K562 (cell line): ENCODE results near the gene CDHR1. TPM values are rescaled to one million over a fixed set of nuclear protein-coding genes. Genes with fewer than 3 reads are reported as not detected.

Experiments
- ADNP ChIP-seq: fragments of 200-800 bp; sonication (Bioruptor generic); IDR thresholded peaks from 2 replicates; pipeline ENCODE4 v1.6.1; 2016; ENCODE audit warnings: missing genetic modification characterization, missing compliant biosample characterization
- CBX3 ChIP-seq, 2 experiments: IDR thresholded peaks; 1 replicate in 1 of 2; 2 replicates in 1 of 2; pipeline ENCODE4 v1.6.1; 2012; ENCODE audit warnings: inconsistent platforms in 2 of 2, low read length in 2 of 2, borderline replicate concordance in 1 of 2, control low read depth in 1 of 2
- CBX8 ChIP-seq: fragments of 200-600 bp; sonication (generic); IDR thresholded peaks from 2 replicates; pipeline ENCODE4 v1.6.1; 2012; ENCODE audit warnings: borderline replicate concordance, mixed run types, low read depth, mild to moderate bottlenecking, moderate library complexity, mixed read lengths, low read length, control low read depth, inconsistent platforms; ENCODE audit not compliant: poor library complexity, severe bottlenecking; ENCODE audit errors: extremely low read depth
- CREBBP ChIP-seq: IDR thresholded peaks from one replicate; pipeline ENCODE4 v1.6.1; 2012; ENCODE audit warnings: low read depth, mild to moderate bottlenecking, control low read depth, inconsistent platforms, low read length
- CSDE1 ChIP-seq, 2 experiments: fragments of 450-650 bp; IDR thresholded peaks; 2 replicates each; pipeline ENCODE4 v1.6.1; 2016; ENCODE audit warnings: mild to moderate bottlenecking in 1 of 2
- E2F5 ChIP-seq: sonication (generic); formaldehyde crosslinking; IDR thresholded peaks from 2 replicates; pipeline ENCODE4 v1.8.0; 2022; ENCODE audit warnings: mild to moderate bottlenecking, missing genetic modification reagents
- ELF2 ChIP-seq: fragments of 250-450 bp; sonication (Bioruptor Pico); IDR thresholded peaks from 2 replicates; pipeline ENCODE4 v1.5.0; 2021; ENCODE audit warnings: mild to moderate bottlenecking
- ELF4 ChIP-seq: fragments of 450-650 bp; formaldehyde crosslinking; IDR thresholded peaks from 2 replicates; pipeline ENCODE4 v1.4.0; 2022; ENCODE audit warnings: missing genetic modification characterization
- FOXJ3 ChIP-seq: sonication (generic); formaldehyde crosslinking; IDR thresholded peaks from 2 replicates; pipeline ENCODE4 v1.4.0; 2020; ENCODE audit warnings: mild to moderate bottlenecking, missing genetic modification reagents
- FOXK2 ChIP-seq, 2 experiments: fragments of 450-650 bp; IDR thresholded peaks in 1 of 2; conservative IDR thresholded peaks in 1 of 2; 2 replicates each; pipeline ENCODE4 v1.6.1; 2016; ENCODE audit warnings: low read depth in 2 of 2, mild to moderate bottlenecking in 1 of 2
- GTF2E2 ChIP-seq: fragments of 200-800 bp; sonication (Bioruptor generic); IDR thresholded peaks from 2 replicates; pipeline ENCODE4 v1.6.1; 2016; ENCODE audit warnings: missing genetic modification characterization, missing compliant biosample characterization
- HDGF ChIP-seq: fragments of 450-650 bp; IDR thresholded peaks from 2 replicates; pipeline ENCODE4 v1.6.1; 2016
- HNRNPL ChIP-seq: fragments of 200-400 bp; formaldehyde crosslinking; IDR thresholded peaks from 2 replicates; pipeline ENCODE4 v1.6.1; 2017; ENCODE audit warnings: low read depth, mild to moderate bottlenecking, low read length
- JUNB ChIP-seq: fragments of 450-650 bp; formaldehyde crosslinking; conservative IDR thresholded peaks from 2 replicates; pipeline ENCODE4 v1.4.0; 2020; ENCODE audit warnings: mild to moderate bottlenecking
- MEIS2 ChIP-seq: fragments of 450-650 bp; IDR thresholded peaks from 2 replicates; pipeline ENCODE4 v1.6.1; 2014; ENCODE audit warnings: mild to moderate bottlenecking; ENCODE audit not compliant: partially characterized antibody
- NCOA4 ChIP-seq: fragments of 450-650 bp; IDR thresholded peaks from 2 replicates; pipeline ENCODE4 v1.6.1; 2018; ENCODE audit warnings: mild to moderate bottlenecking; ENCODE audit not compliant: partially characterized antibody
- NFXL1 ChIP-seq: fragments of 450-650 bp; formaldehyde crosslinking; IDR thresholded peaks from 2 replicates; pipeline ENCODE4 v1.4.0; 2021; ENCODE audit warnings: mild to moderate bottlenecking
- NR4A1 ChIP-seq, 2 experiments: fragments of 250-450 bp in 1 of 2; fragments of 450-650 bp in 1 of 2; sonication (Bioruptor Pico) in 1 of 2; IDR thresholded peaks; 2 replicates each; pipeline versions ENCODE4 v1.4.0 to v1.6.1; 2016 to 2020; ENCODE audit warnings: mild to moderate bottlenecking in 2 of 2, missing compliant biosample characterization in 1 of 2, missing genetic modification characterization in 1 of 2, moderate library complexity in 1 of 2
- PCBP2 ChIP-seq: fragments of 200-400 bp; formaldehyde crosslinking; IDR thresholded peaks from 2 replicates; pipeline ENCODE4 v1.6.1; 2018; ENCODE audit warnings: low read length, low read depth, mild to moderate bottlenecking, moderate library complexity; ENCODE audit not compliant: poor library complexity, severe bottlenecking
- PHB2 ChIP-seq: fragments of 450-650 bp; IDR thresholded peaks from 2 replicates; pipeline ENCODE4 v1.6.1; 2017; ENCODE audit warnings: low read depth
- PHF20 ChIP-seq: fragments of 450-650 bp; IDR thresholded peaks from 2 replicates; pipeline ENCODE4 v1.6.1; 2018; ENCODE audit not compliant: partially characterized antibody
- PRPF4 ChIP-seq: fragments of 200-400 bp; formaldehyde crosslinking; IDR thresholded peaks from one replicate; pipeline ENCODE4 v1.6.1; 2017; ENCODE audit warnings: low read length, low read depth, mild to moderate bottlenecking; ENCODE audit not compliant: insufficient read depth, poor library complexity, severe bottlenecking
- RFX1 ChIP-seq: fragments of 450-650 bp; IDR thresholded peaks from 2 replicates; pipeline ENCODE4 v1.6.1; 2016; ENCODE audit warnings: mild to moderate bottlenecking, moderate library complexity
- RHOXF2B ChIP-seq: fragments of 250-450 bp; sonication (Bioruptor Pico); conservative IDR thresholded peaks from 2 replicates; pipeline ENCODE4 v1.5.1; 2021
- SOX6 ChIP-seq: fragments of 450-650 bp; IDR thresholded peaks from 2 replicates; pipeline ENCODE4 v1.6.1; 2014; ENCODE audit warnings: mild to moderate bottlenecking
- TEAD4 ChIP-seq, 2 experiments: sonication (generic) in 1 of 2; formaldehyde crosslinking in 1 of 2; IDR thresholded peaks; 2 replicates each; pipeline versions ENCODE4 v1.6.1 to v1.8.0; 2012 to 2022; ENCODE audit warnings: borderline replicate concordance in 1 of 2, inconsistent platforms in 1 of 2, low read length in 1 of 2, mild to moderate bottlenecking in 1 of 2, missing genetic modification reagents in 1 of 2
- ZBTB8A ChIP-seq: fragments of 450-650 bp; IDR thresholded peaks from 2 replicates; pipeline ENCODE4 v1.6.1; 2018; ENCODE audit warnings: mild to moderate bottlenecking, moderate library complexity; ENCODE audit not compliant: partially characterized antibody
- ZNF589 ChIP-seq: fragments of 200-800 bp; sonication (Bioruptor generic); IDR thresholded peaks from 2 replicates; pipeline ENCODE4 v1.6.1; 2016; ENCODE audit warnings: low read depth, missing genetic modification characterization, missing compliant biosample characterization
- ZNF75A ChIP-seq: fragments of 450-650 bp; formaldehyde crosslinking; IDR thresholded peaks from 2 replicates; pipeline ENCODE4 v1.4.0; 2020; ENCODE audit warnings: mild to moderate bottlenecking
- polyA plus RNA-seq, 8 experiments: library from polyadenylated mRNA; depleted of rRNA in 4 of 8; stranded (reverse) in 5 of 8; unstranded in 3 of 8; fragments of >200 nt; fragmentation: Nextera tagmentation in 2 of 8; fragmentation: Illumina TruSeq in 1 of 8; extraction: Ambion mirVana in 2 of 8; extraction: Trizol in 1 of 8; gene quantifications; 2 replicates each; pipeline versions ENCODE4 v1.2.1 to v1.2.3, GENCODE V29; 2011 to 2014; ENCODE audit warnings: inconsistent platforms in 1 of 8, missing spikeins in 1 of 8
- total RNA-seq, 7 experiments: library from RNA; depleted of rRNA in 6 of 7; stranded (reverse); fragments of >200 nt in 6 of 7; fragmentation: Illumina TruSeq in 2 of 7; extraction: Trizol in 2 of 7; gene quantifications; 2 replicates each; pipeline versions ENCODE4 v1.2.1 to v1.2.3, GENCODE V29; 2011 to 2021; ENCODE audit warnings: low replicate concordance in 1 of 7

The CDHR1 gene
- total and polyA plus RNA-seq, 9 of the 15 experiments (the other 6 are each of a cell fraction or from before 2014, with no cell fraction given): 0.03 to 0.99 (median 0.20) TPM

- peak; percentile 9 to 13; a peak in 1 of 4 replicates for TF ChIP-seq FOXK2 (conservative IDR thresholded peaks at IDR 0.05 in 1 of 2, IDR thresholded peaks at IDR 0.05 in 1 of 2; ENCODE audit: low read depth in 2 of 2)
- TF ChIP-seq CBX3 (IDR thresholded peaks at IDR 0.05; ENCODE audit: borderline replicate concordance in 1 of 2, low read length in 2 of 2): no peak
- no peak for TF ChIP-seq HNRNPL
- TF ChIP-seq PHB2: peak; percentile 52; the same call in 1 of the 2 replicates
- TF ChIP-seq ELF4 (CRISPR knock-in tag): peak; percentile 74
- TF ChIP-seq CREBBP: peak; percentile 31
- TF ChIP-seq ZBTB8A: no peak
- TF ChIP-seq PHF20: peak; percentile 60
- TF ChIP-seq PRPF4: no peak
- TF ChIP-seq ZNF589: no peak
- no peak for TF ChIP-seq NFXL1 (CRISPR knock-in tag)
- no peak for TF ChIP-seq E2F5 (CRISPR knock-in tag)
- TF ChIP-seq FOXJ3 (CRISPR knock-in tag): no peak
- no peak for TF ChIP-seq RFX1
- 0 out of 2 replicates have a peak, but pooled peaks have one; percentile 47 for TF ChIP-seq HDGF
- TF ChIP-seq MEIS2: no peak
- TF ChIP-seq SOX6: no peak
- peak in 1 of 2 experiments; percentile 10; a peak in 1 of 4 replicates for TF ChIP-seq CSDE1 (IDR thresholded peaks at IDR 0.05)
- no peak for TF ChIP-seq GTF2E2 (tag)
- TF ChIP-seq NR4A1 (CRISPR knock-in tag; IDR thresholded peaks at IDR 0.05): no peak
- no peak for TF ChIP-seq NR4A1 (tag; IDR thresholded peaks at IDR 0.05)
- TF ChIP-seq CBX8: no peak
- no peak for TF ChIP-seq PCBP2
- no peak for TF ChIP-seq TEAD4 (IDR thresholded peaks at IDR 0.05; ENCODE audit: low read length)
- no peak for TF ChIP-seq TEAD4 (CRISPR knock-in tag; IDR thresholded peaks at IDR 0.05; ENCODE audit: borderline replicate concordance)
- TF ChIP-seq JUNB (CRISPR knock-in tag): no peak
- 0 out of 2 replicates have a peak, but pooled peaks have one; percentile 32 for TF ChIP-seq ADNP (tag)
- TF ChIP-seq NCOA4: peak; percentile 8
- no peak for TF ChIP-seq ELF2 (CRISPR knock-in tag)
- TF ChIP-seq ZNF75A (CRISPR knock-in tag): no peak
- TF ChIP-seq RHOXF2B (CRISPR knock-in tag): no peak
Observed at GRCh38 chr10:84178160-84178609, 16.2 kb upstream of the CDHR1 start (continued).
